Stimulated activated CD4-positive, alpha-beta T cell treated with anti-CD3 and anti-CD28 coated beads, Interleukin-12 subunit alpha, Interleukin-12 subunit beta, amount 100 ng/mL, for 24 hours (primary cell): ENCODE results near the gene NDUFAF3.

ENCODE experiments used
- DNase-seq, 2 experiments: peaks; one replicate each; pipeline ENCODE4 v3.0.0-alpha.2; 2020; ENCODE audit warnings: low read depth in 2 of 2

The NDUFAF3 gene, protein sequence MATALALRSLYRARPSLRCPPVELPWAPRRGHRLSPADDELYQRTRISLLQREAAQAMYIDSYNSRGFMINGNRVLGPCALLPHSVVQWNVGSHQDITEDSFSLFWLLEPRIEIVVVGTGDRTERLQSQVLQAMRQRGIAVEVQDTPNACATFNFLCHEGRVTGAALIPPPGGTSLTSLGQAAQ

DNA sequence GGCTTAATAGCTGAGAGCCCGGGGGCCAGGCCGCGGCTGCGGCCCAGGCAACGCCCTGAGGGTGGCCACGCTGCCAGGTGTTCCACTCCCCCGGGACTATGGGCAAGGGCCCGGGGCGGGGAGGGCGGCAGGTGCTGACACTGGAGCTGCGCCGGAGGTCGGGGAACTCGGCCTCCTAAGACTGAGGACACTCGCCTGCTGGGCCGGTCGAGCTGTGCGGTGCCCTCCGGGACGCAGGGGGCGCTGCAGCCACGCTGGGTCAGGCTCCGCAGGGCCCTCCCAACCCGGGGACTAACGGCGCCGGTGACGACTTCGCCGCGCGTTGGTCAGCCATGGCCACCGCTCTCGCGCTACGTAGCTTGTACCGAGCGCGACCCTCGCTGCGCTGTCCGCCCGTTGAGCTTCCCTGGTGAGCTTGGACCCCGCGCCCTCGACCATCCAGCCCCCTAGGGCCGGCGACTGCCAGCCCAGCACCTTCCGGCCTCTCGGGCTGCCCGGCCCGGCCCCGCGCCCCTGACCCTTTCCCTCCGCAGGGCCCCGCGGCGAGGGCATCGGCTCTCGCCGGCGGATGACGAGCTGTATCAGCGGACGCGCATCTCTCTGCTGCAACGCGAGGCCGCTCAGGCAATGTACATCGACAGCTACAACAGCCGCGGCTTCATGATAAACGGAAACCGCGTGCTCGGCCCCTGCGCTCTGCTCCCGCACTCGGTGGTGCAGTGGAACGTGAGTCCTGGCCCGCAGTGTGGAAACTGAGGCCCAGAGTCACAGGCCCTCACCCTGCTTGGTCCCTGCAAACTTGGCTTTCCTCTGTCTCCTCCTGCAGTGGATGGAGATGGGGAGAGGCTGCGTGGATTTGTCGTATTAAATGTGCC, at the start of gene NDUFAF3:
Gene NDUFAF3 (plus strand): TSS at position 309 of the 875 bp plus-strand sequence. CDS start 24 bp downstream, at position 333.
- DNase-seq, result peak; percentile 82 to 89

DNA sequence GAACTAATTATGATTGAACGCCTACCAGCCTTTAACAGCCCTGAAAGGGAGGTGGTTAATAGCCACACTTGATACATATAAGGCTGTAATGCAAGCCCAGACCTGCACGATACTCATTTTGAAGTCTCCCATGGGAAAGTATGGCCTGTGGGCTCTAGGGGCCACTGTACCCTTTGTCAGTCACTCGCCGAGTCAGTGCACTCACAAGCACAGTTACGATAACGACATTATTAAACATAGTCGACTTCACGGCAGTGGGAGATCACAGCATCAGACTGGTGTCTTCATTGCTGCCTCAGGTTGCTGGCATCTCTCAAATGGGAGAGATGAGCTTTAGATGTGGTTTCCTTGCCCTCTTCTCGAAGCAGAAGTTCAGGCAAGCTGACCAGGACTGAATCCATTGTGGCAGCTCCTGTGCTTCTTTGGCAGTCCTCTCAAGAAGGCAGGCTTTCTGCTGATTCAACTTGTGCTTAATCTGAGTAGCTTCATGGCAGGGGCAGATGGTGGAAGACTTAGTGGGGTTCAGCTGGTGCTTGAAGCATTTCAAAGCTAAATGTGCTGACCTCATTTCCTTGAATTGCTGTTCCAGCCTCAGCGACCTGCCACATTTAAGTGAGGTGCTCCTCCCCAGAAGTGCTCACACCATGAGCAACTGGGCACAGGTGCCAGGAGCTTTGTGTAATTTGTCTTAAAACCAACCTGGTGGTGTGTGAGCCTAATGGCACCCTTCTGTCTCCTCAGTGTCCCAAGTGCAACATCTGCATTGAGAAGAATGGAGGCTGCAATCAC, 47.7 kb upstream of the NDUFAF3 start:
- no peak for DNase-seq

DNA sequence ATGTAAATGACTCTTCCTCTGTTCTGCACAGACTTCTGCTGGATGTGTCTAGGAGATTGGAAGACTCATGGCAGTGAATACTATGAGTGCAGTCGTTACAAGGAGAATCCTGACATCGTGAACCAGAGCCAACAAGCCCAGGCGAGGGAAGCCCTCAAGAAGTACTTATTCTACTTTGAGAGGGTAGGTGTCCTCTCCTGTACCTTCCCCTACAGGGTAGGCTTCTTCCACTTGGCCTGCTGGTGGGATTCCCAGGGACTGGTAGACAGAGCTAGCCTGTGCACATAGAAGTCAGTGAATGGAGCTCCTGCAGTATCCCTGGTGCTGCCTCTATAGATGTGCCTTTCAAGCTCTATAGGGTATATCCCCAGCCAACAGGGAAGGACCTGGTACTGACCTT, 42.5 kb upstream of the NDUFAF3 start:
- no peak for DNase-seq

DNA sequence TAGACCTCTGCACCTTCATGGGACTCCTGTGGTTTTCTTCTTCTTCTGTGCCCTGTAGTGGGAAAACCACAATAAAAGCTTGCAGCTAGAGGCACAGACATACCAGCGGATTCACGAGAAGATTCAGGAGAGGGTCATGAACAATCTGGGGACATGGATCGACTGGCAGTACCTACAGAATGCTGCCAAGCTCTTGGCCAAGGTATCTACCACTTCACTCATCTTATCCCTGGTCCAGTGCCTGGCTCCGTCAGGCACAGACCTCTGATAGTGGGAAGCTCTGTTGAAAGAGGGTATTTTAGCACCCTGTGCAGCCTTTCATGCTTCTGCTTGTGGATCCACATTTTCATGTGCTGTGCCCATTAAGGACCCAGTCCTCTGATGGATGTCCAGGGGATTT, 41.6 kb upstream of the NDUFAF3 start:
- no peak for DNase-seq

DNA sequence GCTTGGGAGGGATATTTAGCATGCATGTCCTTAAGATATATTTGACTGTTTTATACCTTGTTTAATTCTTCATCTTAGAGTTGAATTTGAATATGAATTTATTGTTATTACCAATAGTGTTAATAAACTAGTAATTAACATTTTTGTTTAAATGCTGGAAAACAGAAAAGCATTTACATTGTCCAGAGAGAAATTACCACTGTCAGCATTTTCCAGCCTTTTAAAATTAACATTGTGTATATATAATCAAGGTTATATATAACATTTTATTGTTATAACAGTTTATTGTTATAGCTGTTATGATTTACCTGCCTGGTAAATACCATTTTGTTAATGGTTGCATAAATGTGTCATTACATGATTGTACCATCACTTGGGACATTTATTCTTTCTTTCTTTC, 39.9 kb upstream of the NDUFAF3 start:
- DNase-seq, result no peak

DNA sequence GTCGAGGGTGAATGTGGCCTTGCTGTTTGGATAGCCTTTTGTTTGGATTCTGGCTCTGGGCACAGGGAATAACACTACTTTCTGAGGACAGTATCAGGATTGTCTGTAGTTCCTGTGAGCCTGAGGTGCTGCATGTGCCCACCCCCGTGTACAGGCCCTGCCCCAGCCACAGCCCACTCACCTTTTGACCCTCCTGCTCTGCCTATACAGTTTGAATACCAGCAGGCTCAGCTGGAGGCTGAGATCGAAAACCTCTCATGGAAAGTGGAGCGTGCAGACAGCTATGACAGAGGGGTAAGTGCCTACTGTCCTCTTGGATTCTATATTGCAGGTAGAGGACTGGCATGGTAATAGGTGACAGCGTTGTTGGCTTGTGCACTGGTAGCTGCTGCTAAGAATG, 39.2 kb upstream of the NDUFAF3 start:
- DNase-seq, result no peak

DNA sequence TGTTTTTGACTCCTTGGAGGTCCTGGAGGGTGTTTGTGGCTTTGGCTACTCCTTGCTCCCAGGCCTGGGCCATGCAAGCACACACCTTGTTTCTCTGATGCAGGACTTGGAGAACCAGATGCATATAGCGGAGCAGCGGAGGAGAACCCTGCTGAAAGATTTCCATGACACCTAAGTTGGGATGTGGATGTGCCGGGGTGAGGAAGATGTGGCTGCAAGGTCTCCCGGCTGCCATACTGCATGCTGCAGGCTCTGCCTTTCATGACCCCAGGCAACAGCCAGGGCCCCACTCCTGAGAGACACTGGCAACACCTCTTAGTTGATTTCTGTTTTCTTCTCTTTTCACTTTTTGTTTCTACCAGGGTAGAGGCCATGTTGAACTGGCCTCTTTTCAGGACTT, 38.8 kb upstream of the NDUFAF3 start:
- no peak for DNase-seq

DNA sequence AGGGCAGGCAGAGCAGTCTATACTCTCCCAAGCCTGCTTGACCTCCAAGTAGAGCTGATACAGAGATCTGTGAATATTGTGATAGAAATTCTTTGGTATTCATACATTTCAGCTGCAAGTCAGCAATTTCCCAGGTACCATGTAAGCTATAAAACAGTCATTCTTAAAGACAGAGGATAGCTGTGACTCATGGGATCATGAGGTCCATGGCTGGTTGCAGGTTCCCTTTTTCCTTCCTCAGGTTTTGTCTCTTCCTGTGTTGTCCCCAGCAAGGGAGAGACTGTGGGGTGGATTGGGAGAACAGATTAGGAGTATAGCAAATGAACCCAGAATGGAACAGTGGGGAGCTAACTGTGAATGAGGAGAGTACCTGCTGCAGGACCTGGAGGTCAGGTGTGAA, 37.3 kb upstream of the NDUFAF3 start:
- DNase-seq, result no peak

DNA sequence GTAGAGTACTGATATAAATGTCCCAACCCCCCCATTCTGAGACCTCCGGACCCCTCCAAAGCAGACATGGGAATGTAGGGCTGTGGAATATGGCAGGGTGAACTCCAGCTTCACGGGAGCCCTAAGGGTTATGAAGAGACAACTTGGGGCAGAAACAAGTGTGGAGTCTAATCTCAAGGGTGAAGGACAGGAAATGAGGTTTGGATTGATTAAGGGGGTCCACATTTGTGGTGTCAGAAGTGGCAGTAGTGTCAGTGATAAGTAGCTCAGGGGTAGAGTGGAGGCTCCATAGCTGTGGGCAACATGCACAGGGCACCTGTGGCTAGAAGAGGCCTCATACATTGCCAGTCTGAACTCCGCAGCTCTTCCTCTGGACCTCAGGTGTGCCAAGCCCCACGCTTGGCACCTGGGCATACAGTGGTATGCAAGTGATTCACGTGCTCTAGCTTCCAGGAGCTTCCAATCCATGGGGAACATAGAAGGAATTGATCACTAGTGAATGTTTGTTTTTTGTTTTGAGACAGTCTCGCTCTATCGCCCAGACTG, 36.0 kb upstream of the NDUFAF3 start:
- no peak for DNase-seq

DNA sequence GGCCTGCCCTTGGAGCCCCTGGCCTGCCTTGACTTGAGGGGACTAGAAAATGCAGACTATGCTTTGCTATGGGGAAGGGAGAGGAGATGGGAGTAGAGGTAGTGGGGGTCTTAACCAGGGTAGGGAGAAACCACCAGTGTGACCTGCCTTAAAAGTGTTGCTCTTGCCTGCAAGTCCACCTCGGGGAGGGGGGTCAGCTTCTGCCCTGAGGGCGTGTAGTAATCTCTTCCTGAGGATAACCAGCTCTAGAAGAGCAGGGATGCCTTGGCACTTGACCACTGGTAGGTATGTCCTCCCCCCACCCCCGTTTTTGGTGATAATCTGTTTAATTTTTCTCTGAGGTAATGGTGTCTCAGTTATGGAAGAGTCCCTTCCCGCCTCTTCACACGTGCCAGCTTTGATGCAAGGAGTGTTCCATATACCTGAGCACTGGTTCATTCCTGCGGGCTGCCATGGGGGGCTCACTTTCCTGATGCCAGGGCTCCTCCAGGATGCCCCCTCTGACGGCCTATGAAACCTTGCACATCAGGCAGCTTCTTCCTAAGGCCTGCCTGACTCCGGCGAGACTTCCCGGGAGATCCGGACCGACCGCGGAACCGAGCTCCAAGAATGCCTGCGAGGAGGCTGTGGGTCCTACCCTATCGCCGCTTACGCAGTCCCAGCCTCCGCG, 32.7 kb upstream of the NDUFAF3 start:
- DNase-seq, result no peak

DNA sequence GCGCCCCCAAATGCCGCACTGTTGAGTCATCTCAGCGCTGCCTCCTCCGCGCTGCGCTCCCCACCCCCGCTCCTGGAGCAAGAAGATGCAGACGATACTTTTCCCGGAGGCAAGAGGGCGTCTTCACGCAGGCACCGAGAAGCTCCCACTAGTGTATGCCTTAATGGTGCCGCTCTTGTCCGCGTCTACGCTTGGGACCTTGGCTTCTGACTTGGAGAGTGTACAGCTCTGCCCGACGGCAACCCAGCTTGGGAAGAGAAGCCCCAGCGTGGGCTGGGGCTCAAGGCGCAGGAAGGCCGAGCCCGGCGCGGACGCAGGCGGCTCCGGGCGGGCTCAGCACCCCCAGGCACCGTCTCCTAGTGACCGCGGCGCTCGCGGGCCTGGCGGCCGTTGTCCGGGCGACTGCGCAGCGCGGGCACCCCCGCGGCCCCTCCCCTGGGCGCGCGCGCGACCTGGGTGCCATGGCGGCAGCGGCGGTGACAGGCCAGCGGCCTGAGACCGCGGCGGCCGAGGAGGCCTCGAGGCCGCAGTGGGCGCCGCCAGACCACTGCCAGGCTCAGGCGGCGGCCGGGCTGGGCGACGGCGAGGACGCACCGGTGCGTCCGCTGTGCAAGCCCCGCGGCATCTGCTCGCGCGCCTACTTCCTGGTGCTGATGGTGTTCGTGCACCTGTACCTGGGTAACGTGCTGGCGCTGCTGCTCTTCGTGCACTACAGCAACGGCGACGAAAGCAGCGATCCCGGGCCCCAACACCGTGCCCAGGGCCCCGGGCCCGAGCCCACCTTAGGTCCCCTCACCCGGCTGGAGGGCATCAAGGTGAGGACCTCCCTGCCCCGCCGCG, 31.9 kb upstream of the NDUFAF3 start, which contains the start of gene P4HTM:
Gene P4HTM (plus strand): TSS at position 446 of the 840 bp plus-strand sequence. CDS start 16 bp downstream, at position 462.
- peak; percentile 68 to 79 for DNase-seq

DNA sequence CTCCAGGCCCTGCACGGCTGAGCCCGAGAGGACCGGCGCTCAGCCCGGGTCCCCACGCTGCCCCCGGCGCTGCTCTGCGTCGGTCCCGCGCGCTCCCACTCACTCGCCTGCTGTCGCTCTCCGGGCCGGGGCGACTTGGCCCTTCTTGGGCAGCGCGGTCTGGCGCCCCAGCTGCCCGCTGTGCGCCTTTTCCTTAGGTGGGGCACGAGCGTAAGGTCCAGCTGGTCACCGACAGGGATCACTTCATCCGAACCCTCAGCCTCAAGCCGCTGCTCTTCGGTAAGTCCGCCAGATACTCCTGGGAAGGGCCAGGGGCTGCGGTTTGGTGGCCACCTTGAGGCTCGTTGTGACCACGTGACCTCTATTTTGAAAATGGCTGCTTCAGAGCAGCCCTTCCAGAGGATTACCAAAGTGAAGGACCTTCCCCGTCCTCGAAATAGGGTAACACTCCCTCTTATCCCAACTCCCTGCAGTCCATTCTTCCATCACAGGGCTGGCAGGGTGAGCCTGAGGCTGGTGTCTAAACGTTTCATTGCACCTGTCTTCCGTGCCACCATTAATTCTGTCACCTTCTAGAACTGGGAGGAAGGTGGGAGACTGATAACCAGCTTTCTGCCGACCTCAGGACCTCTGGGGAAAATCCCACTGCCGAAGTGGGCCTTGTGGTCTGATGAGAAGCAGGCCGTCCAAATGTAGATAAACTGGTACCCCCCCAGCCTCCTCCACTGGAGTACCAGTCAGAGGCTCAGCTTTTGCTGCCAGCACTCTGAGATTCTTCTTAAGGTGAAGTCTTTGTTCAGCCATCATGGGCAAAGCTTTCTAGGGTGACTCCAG, 31.1 kb upstream of the NDUFAF3 start:
- no peak for DNase-seq

DNA sequence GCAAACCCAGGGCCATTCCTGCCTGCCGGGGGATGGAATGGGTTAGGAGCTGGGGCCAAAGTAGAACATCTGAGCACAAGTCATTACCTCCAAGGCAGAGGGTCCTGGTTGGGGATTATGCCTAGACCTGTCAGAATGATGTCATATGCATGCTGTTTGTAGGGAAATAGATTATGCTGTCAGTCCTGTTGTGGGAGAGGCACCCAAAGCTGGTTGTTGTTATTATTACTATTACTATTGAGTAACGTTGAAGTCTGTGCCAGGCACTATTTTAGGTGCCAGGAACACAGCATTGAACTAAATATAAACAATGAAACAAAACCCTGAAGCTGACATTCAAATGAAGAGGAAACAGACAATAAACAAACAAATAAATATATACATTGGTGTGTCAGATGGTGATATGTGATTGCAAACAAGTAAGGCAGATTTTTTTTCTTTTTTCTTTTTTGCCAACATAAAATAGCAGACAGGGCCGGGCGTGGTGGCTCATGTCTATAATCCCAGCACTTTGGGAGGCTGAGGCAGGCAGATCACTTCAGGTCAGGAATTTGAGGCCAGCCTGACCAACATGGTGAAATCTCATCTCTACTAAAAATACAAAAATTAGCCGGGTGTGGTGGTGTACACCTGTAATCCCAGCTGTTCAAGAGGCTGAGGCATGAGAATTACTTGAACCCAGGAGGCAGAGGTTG, 29.9 kb upstream of the NDUFAF3 start:
- no peak for DNase-seq

DNA sequence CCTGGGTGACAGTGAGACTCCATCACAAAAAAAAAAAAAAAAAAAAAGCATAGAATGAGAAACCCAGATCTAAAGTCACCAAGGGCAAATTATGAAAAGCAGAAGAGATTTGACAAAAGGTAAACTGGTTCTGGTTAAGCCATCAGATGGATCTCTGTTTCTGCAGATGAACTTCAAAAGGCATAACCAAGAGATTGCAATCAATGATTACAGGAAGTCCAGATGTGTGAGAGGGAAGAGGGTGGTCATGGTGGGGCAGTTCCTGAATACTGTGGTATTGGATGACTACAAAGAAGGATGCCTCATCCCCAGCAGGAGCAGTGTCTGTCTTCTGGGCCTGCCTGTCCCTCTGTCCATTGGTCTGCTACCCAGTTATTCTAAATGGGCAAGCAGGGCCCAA, 28.1 kb upstream of the NDUFAF3 start:
- no peak for DNase-seq

DNA sequence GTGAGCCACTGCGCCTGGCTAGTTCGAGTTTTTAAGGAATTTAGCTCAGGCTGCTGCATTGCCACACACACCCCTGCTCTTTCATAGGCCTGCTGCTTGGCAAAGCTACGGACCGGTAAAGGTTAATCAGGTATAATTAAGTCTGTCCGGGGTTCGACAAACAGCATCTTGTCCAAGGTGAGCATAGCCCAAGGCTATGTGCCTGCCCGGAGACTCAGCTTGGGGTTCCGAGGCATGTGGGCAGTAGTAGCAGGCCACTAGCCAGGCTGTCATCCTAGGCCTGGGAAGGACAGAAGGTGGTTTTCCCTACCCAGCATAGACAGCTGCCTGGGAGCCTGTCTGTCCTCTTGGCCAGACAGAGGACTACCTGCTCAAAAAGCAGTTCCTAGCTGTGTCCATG, 25.3 kb upstream of the NDUFAF3 start:
- DNase-seq, result no peak

DNA sequence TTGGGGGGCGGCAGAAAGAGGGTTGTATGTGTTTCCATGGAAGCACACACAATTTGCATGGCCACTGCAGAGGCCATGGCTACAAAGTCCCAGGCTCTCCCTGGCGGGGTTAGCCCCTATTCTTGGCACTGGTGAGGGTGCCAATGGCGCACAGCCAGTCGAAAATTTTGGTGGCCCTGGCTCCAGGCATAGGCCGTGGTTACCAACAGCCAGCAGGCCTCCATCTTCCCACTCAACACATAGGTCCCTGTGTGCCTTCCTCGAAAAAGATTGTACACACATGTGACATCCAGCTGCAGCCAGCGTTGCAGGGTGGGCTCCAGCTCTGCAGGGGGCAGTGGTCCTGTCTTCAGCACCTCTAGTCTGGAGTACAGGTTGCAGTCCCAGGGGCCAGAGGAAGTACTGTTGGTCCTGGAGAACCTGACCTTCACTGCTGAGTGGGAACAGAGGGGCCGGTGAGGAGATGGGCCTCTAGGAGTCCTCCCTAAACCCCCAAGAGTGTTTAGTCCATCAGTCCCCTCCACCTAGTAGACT, 24.8 kb upstream of the NDUFAF3 start:
- DNase-seq, result no peak

DNA sequence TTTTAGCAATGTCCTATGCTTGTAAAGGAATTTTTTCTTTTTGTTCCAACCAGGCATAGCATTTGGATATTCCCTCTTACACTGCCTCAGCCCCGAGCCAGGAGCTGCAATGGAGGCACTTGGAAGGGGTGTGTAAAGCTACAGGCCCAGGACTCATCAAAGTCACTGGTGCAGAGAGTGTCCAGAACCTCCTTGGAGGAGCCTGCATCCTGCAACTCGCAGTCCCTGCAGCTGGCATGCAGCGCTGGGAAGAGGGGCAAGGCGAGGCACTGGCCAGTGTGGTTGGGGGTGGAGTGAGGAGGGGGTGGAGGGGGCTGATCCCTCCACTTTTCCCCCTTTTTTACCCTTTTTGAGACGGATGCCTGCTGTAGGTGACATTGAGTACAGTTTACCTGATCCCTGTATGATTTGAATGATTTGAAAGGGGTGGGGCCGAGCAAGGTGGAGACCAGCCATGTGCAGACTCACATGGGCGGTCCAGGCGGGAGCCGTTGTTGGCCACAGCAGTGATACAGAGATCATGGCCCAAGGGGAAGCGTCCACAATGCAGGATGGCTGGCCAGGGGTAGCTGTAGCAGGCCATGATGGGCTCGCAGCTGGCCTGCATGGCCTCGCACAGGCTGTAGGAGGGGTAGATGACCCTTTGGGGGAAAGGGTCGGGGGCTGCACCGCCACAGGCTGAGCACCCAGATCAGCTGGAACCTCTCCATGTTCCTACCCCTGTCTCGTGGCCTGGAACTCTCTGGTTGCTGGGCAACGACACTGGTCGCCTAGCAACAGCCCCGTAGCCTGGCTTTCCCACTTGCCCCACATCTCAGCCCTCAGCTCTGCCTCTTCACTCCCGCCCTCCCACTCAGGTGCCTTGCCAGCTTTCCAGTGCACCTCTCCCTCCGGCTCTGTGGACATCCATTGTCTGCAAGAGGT, 23.9 kb upstream of the NDUFAF3 start:
- DNase-seq, result no peak
